ENCODE measurements around the gene NDUFAF2.

The NDUFAF2 gene

GRCh38 chr5:61123145-61123544, 178.1 kb downstream of the NDUFAF2 start:
- DNase-seq (ENCODE audit: low spot score), result no peak

- DNase-seq (ENCODE audit: low spot score), result no peak
Measured at GRCh38 chr5:61130289-61130688, 185.3 kb downstream of the NDUFAF2 start.

GRCh38 chr5:61132559-61132958, 187.6 kb downstream of the NDUFAF2 start:
- DNase-seq (ENCODE audit: low spot score), result no peak

GRCh38 chr5:61137835-61138234, 192.8 kb downstream of the NDUFAF2 start:
- DNase-seq (ENCODE audit: low spot score), result no peak

DNA sequence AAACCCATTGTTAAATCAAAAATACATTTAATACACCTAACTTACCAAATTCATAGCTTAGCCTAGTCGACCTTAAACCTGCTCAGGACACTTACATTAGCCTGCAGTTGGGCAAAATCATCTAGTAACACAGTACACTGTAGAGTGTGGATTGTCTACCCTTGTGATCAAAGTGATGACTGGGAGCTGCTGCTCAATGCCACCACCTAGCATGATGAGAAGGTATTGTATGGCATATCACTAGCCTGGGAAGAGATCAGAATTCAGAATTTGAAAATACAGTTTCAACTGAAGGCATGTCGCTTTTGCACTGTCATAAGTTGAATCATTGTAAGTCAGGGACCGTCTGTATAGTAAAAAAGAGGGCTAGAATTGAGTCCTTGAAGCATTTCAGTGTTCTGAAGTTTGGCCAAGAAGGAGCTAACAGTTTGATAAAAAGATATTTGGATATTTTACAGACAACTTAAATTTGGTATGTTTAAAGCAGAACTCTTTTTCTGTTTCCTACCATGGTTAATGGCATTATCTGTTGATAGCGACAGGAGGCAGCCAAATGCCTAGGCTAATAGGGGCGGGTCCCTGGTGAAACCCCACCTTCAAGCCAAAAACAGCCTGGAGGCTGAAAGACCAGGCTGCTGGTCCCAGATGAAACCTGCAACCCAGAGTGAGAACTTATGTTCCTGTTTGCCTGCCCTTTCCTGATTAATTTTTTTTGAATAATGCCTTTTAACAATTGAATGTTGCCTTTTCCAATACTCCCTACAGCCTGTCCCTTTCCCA, 194.3 kb downstream of the NDUFAF2 start:
- DNase-seq (ENCODE audit: low spot score), result no peak

GRCh38 chr5:61139931-61140330, 194.9 kb downstream of the NDUFAF2 start:
- DNase-seq (ENCODE audit: low spot score), result no peak

DNA sequence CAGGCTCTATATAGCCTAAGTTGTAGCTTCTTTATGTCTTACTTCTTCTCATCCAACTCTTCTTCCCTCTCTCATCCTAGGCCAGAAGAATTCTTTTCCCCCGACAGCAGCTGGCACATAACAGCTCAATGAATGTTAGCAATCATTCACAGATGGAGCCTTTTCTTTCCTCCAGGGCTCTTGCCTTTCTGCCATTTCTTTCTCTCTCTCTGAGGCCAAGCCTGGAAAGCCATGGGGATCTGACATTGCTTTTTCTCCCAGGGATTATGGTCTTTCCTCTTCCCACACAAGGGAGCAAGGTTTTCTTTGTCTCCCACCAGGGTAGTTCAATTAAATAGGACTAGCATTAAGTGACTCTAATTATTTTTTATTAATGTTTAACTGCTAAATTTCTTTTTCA, 196.8 kb downstream of the NDUFAF2 start:
- no peak for DNase-seq (ENCODE audit: low spot score)

DNA sequence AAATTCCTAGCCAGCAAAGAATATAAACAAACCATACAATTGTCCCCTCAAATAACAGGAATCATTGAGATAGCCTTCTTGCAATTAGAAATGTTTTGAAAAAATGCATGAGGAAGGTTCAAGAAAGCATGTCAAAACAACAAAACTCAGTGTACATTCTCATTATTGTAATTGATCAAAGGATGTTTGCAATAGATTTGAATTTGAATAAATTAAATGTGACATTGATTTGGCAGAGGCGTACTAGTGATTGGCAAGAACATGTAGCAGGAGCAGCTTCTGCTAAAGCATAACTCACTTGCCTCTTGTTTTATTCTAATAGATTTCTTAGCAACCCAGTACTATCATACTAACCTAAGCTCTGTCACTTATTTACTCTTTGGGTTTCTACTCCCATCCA, 197.4 kb downstream of the NDUFAF2 start:
- no peak for DNase-seq (ENCODE audit: low spot score)

GRCh38 chr5:61142811-61143210, 197.8 kb downstream of the NDUFAF2 start:
- DNase-seq (ENCODE audit: low spot score), result no peak

DNA sequence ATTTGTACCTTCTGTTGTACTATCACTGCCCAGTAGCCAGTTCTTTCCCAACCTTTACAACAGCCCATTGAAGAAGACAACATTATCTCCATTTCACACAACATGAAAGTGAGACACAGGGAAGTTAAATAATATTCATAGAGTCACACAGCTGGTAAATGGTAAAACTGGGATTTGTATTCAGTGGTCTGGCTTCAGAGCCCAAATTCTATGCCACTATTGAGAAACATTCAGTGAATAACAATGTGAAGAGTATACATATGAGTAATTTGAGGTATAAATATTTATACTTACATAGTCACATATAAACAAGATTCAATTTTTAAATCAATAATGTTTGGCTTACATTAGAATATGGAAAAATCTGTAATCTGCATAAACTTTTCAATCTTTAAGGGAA, 203.5 kb downstream of the NDUFAF2 start:
- no peak for DNase-seq (ENCODE audit: low spot score)

GRCh38 chr5:61151893-61152292, 206.9 kb downstream of the NDUFAF2 start:
- no peak for DNase-seq (ENCODE audit: low spot score)

DNA sequence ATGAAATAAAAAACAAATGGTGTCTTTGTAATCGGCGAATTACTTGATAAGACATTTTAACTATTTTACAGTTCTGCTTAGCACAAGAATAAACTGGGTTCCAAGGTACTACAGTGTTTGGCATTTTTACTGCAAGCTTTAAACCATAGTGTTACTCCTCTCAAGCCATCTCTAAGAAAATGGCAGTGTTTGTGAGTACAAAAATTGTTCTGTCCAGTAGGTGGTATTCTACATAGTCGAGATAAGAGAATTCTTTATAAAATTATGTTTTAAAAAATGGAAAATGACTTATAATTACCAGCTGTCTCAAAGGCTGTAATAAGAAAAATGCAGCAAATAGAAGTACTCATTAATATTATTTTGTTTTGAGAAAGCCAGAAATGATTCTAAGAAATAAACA, 214.1 kb downstream of the NDUFAF2 start:
- no peak for DNase-seq (ENCODE audit: low spot score)

- no peak for DNase-seq (ENCODE audit: low spot score)
Measured at GRCh38 chr5:61159836-61160235, 214.8 kb downstream of the NDUFAF2 start.

DNA sequence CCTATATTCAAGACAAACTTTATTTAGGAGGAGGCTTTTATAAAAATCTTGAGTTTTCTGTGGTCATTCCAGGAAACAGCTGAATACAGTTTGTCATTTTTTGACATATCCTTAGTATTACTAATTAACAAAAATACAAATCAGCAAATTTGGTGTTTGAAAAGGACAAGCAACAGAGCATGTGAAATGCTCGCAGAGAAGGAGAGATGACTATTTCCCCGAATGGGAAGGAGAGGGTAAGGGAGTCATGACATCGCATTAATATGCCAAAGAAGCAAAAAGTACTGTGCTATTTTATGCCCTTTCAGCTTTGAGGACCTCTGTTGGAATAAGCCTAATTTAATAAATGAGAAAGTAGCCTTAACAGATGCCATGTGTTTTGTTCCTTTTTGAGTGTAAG, 215.5 kb downstream of the NDUFAF2 start:
- DNase-seq (ENCODE audit: low spot score), result no peak

- peak; percentile 84 for DNase-seq (ENCODE audit: low spot score)
Measured at GRCh38 chr5:61162010-61162831, 217.2 kb downstream of the NDUFAF2 start, which contains the start of gene SMIM15. Gene SMIM15, minus strand, starts transcription at chr5:61162468. Its CDS starts 2,297 bp downstream, at chr5:61160171.

GRCh38 chr5:61162832-61163567, 218.0 kb downstream of the NDUFAF2 start:
- peak; percentile 42 for DNase-seq (ENCODE audit: low spot score)

DNA sequence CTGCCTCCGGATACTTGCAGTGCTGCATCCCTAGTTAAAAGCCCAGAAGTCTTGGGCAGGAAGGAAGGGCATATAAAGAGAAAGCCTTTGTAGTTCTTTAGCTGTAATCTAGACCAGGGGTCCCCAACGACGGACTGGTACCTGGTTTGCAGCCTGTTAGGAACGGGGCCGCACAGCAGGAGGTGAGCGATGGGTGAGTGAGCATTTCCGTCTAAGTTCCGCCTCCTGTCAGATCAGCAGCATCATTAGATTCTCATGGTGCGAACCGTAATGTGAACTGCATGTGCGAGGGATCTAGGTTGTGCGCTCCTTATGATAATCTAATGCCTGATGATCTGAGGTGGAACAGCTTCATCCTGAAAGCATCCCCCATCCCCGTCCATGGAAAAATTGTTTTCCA, 218.9 kb downstream of the NDUFAF2 start:
- no peak for DNase-seq (ENCODE audit: low spot score)

DNA sequence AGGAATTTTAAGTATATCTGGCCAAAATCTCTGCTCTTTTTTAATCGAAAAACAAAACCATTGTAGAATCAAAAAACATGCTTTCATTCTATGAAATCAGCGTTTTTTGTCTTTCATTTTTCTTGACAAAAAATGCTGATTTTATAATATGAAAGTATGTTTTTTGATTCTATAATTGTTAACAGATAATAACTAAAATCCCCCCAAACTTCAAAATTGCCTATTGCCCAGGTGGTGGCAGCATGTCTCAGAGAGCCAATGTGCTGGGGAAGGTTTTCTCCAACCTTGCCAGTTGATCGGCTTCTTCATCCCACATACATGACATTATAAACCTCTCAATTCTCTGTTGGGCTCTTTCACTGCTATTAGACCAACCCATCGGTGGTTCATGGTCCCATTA, 222.4 kb downstream of the NDUFAF2 start:
- no peak for DNase-seq (ENCODE audit: low spot score)

GRCh38 chr5:61168951-61169350, 223.9 kb downstream of the NDUFAF2 start:
- DNase-seq (ENCODE audit: low spot score), result no peak

- DNase-seq (ENCODE audit: low spot score), result no peak
Measured at GRCh38 chr5:61171479-61171878, 226.5 kb downstream of the NDUFAF2 start.

DNA sequence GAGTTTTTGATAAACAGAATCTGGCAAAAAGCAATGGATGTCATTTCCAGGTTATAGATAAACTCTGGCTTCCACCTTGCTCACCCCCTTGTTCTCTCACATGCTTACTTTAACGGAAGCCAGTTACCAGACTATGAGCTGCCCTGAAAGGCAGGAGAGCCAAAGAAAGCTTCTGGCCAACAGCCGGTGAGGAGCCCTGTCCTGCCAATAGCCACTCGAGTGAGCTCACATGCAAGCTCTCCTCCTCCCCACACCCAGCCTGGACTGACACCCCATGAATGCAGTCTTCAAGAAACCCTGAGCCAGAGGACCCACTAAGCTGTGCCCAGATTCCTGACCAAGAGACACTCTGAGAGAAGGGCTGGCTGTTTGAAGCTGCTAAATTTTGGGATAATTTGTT, 231.6 kb downstream of the NDUFAF2 start:
- no peak for DNase-seq (ENCODE audit: low spot score)

- DNase-seq (ENCODE audit: low spot score), result no peak
Measured at GRCh38 chr5:61177070-61177469, 232.1 kb downstream of the NDUFAF2 start.

DNA sequence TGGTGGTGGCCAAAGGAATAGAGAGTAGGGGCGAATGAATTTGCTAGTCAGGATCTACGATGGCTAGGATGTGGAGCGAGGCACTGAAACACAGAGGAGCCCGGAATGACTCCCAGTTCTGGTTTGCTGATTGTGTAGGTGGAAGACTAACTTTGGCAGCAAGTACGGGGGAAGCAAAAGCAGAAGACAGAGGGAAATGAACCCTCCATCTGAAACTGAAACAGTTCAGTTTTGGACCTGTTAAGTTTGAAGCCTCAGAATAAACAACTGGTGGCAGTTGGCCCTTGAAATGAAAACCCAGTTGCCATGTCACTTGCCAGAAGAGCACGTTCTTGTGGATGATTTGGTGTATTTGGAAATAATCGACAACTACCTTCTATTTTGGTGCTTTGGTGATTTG, 232.7 kb downstream of the NDUFAF2 start:
- no peak for DNase-seq (ENCODE audit: low spot score)

All from HuH-7.5 (cell line).